Stimulated activated CD4-positive, alpha-beta T cell treated with anti-CD3 and anti-CD28 coated beads, Interleukin-12 subunit alpha, Interleukin-12 subunit beta, amount 100 ng/mL, for 24 hours (primary cell): ENCODE data around the gene PPP4R4.
"Not testable (repeated sequence)": the region's sequence is repeated elsewhere in the genome, so short reads cannot be mapped to it uniquely, and the experiment has no call there.

Source experiments
- DNase-seq, 2 experiments: peaks; one replicate each; pipeline ENCODE4 v3.0.0-alpha.2; 2020; ENCODE audit warnings: low read depth in 2 of 2

The PPP4R4 gene

DNA sequence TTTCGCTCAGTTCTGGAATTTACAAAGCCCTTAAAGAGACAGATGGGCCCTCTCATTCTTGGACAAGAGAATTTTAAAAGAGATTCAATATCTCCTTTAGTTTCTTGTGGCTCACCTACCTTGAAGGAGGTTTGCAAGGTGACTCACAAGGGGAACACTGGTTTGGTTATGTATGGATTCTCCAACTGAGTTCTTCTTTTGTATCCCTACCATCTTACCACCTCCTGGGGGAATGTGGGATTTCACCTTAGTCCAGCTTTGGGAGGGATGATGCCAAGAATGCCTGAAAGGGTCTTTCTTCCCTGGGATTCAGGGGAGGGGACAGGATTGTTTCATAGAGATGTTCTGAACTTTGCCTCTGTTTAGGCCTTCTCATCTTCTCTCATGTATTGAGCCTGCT lies 3.7 kb downstream of the PPP4R4 start:
- no peak for DNase-seq

- DNase-seq: no peak
Measured at GRCh38 chr14:94179244-94179643, 5.1 kb downstream of the PPP4R4 start.

- no peak for DNase-seq
Measured at GRCh38 chr14:94180655-94181271, 6.6 kb downstream of the PPP4R4 start.

- DNase-seq: no peak
Measured at GRCh38 chr14:94181835-94182234, 7.7 kb downstream of the PPP4R4 start.

DNA sequence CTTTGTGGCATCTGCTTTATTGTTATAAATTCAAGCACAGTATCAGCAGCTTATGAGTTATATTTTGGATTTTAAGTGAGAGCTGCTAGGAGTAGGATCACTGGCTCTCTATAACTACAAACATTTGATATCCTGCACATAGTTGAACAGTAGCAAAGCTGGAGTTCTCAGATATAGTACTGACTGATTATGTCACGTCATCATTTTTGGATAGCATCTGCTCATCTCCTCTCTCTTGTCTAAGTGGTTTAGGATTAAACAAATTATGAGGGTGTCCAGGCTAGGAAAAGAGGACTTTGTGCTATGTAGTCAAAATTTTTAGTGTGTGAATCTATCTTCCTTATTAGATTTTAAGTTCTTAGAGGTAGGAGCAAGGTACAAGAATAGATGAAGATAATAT lies 18.4 kb downstream of the PPP4R4 start:
- no peak for DNase-seq

DNA sequence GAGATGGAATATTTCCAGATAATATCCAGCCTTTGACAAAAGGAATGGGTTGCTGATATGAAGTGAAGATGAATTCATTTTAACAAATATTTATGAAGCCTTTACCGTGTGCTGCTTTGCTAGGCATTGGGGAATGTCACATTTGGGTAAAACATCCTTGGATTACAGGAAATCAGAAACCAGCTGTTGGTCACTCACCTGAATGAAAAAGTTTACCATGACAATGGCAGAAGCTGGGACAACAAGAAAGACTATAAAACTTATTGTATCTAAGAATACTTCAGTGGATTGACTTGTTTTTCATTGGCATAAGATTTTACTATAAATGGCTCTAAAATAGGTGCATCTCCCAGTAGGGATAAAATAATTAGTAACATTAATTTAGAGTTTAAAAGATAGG lies 19.7 kb downstream of the PPP4R4 start:
- DNase-seq: no peak

- no peak for DNase-seq
Measured at GRCh38 chr14:94196057-94196456, 21.9 kb downstream of the PPP4R4 start.

DNA sequence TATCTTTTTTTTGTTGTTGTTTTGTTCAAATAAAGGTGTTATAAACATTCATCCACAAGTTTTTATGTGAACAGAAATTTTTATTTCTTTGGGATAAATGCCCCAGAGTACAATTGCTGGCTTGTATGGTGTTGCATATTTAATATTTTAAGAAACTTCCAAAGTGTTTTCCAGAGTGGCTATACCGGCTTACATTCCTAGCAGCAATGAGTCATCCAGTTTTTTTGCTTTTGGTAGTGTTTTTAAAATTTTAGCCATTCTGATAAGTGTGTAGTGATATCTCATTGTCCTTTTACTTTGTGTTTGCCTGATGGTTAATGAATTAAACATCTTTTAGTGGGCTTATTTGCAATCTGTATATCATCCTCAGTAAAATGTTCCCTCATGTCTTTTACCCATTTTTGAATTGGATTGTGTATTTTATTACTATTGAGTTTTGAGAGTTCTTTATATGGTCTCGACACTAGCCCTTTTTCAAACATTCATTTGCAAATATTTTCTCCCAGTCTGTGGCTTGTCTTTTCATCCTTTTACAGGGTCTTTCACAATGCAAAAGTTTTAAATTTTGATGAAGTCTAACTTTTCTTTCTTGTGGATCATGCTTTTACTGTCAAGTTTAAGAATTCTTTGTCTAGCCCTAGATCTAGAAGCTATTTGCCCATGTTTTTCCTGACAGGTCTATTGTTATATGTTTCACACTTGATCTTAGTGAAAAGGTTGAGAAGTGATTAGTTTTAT lies 29.5 kb downstream of the PPP4R4 start:
- DNase-seq: no peak

- DNase-seq: no peak
Measured at GRCh38 chr14:94213021-94213420, 38.9 kb downstream of the PPP4R4 start.

- DNase-seq: no peak
Measured at GRCh38 chr14:94213741-94214140, 39.6 kb downstream of the PPP4R4 start.

- DNase-seq: no peak
Measured at GRCh38 chr14:94217116-94217515, 43.0 kb downstream of the PPP4R4 start.

DNA sequence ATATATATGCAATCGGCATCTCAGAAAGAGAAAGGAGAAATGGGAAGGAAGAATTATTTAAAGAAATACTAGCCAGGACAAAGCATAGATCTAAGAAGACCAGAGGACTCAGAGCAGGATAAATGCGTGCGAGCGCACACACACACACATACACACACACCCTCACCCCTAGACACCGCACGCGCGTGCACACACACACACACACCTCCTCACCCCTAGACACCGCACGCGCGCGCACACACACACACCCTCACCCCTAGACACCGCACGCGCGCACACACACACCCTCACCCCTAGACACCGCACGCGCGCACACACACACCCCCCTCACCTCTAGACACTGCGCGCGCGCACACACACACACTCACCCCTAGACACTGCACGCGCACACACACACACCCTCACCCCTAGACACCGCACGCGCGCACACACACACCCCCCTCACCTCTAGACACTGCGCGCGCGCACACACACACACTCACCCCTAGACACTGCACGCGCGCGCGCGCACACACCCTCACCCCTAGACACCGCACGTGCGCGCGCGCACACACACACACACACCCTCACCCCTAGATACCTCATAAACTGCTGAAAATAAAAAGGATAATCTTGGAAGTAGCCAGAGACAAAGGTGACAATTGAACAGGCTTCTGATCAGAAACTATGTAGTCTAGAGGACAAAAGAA lies 44.2 kb downstream of the PPP4R4 start:
- DNase-seq: not testable (repeated sequence)

DNA sequence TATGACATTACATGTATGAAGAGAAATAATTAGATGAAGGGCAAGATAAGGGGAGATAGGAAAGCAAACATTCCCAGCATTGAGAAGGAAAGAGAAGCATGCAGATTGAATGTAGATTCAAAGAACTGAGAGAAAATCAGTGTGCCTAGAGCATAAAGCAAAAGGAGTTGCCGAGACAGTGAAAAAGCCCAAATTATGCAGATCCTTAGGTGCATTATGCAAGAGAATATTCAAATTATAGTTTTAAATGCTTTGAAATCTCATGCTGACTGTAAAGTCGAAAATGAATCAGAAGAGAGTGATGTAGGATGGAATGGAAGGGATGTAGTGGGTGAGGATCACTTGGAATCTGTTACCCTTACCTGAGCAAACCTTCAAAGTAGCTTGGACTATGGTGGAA lies 49.9 kb downstream of the PPP4R4 start:
- no peak for DNase-seq

GRCh38 chr14:94225460-94226378 lies 51.6 kb downstream of the PPP4R4 start:
- no peak for DNase-seq

DNA sequence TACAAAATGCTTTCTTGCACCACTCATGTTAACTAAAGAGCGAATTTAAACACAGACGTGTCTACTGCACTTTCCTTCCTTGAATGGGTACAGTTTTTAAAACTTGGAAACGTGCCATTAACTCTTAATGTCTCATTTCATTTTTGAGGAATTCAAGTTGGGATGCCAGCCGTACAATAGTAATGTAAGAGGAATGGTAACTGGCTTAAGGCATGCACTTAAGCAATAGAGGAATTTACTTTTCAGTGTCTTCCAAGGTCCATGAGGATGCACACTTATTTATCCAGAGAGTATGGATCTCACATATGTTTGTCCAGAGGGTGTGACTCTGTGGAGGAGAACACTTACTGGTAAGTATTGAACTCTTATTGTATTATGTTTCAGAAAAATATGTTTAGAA lies 52.9 kb downstream of the PPP4R4 start:
- no peak for DNase-seq

DNA sequence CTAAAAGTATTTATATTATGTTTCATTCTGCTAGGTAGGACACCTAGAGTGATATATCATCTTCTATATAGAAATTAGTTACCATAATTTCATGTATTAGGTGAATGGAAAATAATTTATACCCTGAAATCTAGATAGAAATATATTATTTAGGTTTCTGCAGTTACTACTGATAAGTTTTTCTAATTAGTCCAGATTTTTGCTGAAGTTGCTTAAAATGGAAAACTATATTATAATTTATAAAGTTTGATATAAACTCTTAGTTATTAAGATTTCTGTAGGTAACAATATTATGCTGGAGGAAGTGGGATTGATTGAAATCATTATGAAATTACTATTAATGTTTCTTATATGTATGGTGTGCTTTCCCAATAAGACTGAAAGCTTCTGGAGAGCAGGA lies 62.9 kb downstream of the PPP4R4 start:
- DNase-seq: no peak

DNA sequence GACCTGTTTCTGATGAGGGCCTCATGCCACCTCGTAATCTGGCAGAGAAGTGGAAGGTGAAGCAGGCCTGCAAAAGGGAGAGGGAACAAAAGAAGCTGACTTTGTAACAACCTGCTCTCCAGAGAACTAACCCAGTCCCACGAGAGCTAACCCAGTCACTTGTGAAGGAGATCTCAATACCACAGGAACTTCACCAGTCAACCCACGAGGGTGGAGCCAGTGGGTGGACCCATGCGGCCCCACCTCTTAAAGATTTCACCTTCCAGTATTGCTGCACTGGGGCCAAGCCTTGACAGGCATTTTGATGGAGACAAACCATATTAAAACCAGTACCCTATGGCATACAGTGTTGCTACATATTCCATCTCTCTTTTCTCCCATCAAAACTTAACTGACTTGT lies 63.9 kb downstream of the PPP4R4 start:
- DNase-seq: no peak

GRCh38 chr14:94239406-94239805 lies 65.3 kb downstream of the PPP4R4 start:
- DNase-seq: no peak

DNA sequence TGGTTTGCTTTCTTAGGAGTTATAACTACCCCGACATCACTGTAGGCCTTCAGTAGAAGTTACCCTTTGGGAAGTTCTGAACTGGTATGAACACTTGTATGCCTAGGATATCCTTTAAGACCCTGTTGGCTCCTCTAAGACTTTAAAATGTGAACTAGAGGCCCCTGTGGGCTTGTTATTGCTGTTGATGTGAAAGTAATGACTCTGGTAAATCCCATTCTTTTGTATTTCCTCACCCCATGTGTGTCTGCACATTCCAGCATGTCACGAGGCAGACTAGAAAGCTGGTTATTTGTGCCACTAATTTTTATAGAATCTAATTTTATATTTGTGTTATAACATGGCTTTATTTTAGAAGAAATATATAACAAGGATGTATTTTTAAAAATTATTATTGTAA lies 70.1 kb downstream of the PPP4R4 start:
- DNase-seq: no peak

DNA sequence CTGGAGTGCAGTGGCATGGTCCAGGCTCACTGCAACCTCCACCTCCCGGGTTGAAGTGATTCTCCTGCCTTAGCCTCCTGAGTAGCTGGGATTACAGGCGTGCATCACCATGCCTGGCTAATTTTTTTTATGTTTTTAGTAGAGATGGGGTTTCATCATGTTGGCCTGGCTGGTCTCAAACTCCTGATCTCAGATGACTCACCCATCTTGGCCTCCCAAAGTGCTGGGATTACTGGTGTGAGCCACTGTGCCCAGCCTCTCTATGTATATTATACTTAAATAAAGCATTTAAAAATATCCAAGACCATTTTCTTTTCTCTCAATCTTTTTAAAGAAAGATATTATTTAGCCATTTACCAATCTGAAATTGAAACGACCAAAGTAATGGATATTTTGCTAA lies 90.1 kb downstream of the PPP4R4 start:
- DNase-seq: not testable (repeated sequence)

DNA sequence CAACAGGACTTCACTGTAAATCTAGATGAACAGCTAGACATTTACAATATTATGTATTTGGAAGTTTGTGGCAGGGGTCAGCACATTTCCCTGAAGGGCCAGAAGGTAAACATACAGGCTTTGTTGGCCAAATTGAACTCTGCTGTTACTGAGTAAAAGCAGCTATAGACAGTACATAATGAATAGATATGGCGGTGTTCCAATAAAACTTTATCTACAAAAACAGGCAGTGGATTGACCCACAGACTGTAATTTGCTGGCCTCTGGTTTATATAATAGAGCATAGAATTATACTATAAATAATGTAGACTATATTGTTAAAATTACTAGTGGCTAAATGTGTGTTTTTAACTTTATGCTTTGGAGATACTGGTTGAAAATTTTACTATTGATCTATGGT lies 93.2 kb downstream of the PPP4R4 start:
- DNase-seq: no peak

DNA sequence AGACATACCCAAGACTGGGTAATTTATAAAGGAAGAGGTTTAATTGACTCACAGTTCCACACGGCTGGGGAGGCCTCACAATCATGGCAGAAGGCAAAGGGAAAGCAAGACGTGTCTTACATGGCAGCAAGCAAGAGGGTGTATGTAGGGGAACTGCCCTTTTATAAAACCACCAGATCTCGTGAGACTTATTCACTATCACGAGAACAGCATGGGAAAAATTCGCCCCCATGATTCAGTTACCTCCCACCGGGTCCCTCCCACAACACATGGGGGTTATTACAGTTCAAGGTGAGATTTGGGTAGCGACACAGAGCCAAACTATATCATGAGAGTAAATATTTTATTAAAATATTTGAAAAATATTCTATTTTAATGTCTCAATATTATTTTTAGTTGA lies 94.5 kb downstream of the PPP4R4 start:
- DNase-seq: not testable (repeated sequence)
